ENCODE results near the gene CEP70. TPM values are rescaled to one million over a fixed set of nuclear protein-coding genes. Genes with fewer than 3 reads are reported as not detected.

Gene CEP70
- total and polyA plus RNA-seq, 10 of the 15 experiments (the other 5 are each of a cell fraction or from before 2014, with no cell fraction given) = 1.4 to 9.3 (median 2.2) TPM

DNA sequence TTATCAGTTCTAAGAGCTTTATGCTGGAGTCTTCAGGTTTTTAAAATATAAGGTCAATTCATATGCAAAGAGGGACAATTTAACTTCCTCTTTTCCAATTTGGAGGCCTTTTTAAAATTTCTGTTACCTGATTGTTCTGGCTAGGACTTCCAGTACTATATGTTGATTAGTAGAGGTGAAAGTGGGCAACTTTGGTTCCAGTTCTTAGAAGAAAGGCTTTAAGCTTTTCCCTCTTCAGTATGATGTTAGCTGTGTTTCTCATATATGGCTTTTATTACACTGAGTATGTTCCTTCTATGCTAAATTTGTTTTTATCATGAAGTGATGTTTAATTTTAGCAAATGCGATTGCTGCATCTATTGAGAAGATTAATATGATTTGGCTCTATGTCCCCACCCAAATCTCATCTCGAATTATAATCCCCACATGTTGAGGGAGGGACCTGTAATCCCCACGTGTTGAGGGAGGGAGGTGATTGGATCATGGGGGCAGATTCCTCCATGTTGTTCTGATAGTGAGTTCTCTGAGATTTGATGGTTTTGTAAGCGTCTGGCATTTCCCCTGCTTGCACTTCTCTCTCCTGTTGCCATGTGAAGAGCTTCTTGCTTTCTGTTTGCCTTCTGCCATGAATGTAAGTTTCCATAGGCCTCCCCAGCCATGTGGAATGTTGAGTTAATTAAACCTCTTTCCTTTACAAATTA is 48.3 kb upstream of the CEP70 start:
- Histone ChIP-seq H3K27ac (ENCODE audit: control insufficient read depth, insufficient read depth) (no peak overlapping the region), H3K27me3 (replicated peaks in 1 of 2; ENCODE audit: control insufficient read depth in 2 of 2, insufficient read depth in 2 of 2, low read length in 1 of 2) (no peaks in the 10 kb centered on the region), H2AFZ (ENCODE audit: control insufficient read depth, low read depth, low read length) (no peak overlapping the region), H3K9ac (ENCODE audit: control insufficient read depth, insufficient read depth, low read length) (no peak overlapping the region), H3K4me3 (no peak overlapping the region), H3K9me3 (replicated peaks; ENCODE audit: control insufficient read depth, insufficient read depth, low read length) (peaks cover 3% of the 10 kb centered on the region), H3K4me1 (ENCODE audit: control insufficient read depth, insufficient read depth, low read length) (no peaks in the 10 kb centered on the region), H3K4me2 (ENCODE audit: control insufficient read depth, insufficient read depth) (no peak overlapping the region), H3K36me3 (ENCODE audit: control insufficient read depth in 2 of 2, insufficient read depth in 2 of 2, low read length in 1 of 2) (no peaks in the 10 kb centered on the region), H3K79me2 (ENCODE audit: control insufficient read depth, insufficient read depth, low read length) (no peaks in the 10 kb centered on the region), H4K20me1 (ENCODE audit: control insufficient read depth, insufficient read depth) (no peaks in the 10 kb centered on the region)
- in situ Hi-C loops (cut with MboI) = no loop called here
- no TSS peak for BruUV-seq (replicated peaks)
- WGBS (ENCODE audit: insufficient coverage, insufficient replicate concordance, low lambda C conversion rate, missing lambda C conversion rate) = 69% methylated on average over 4 of the region's 4 CpGs
- no peak for ATAC-seq
- no peak for FAIRE-seq
- DNase-seq (ENCODE audit: low read depth, low spot score) = no peak
- ChIA-PET SMC1A (ENCODE audit: uncharacterized antibody, unreplicated experiment) (interaction anchor here (0.9 kb wide), 1 partner anchor 10 kb away, joined by 3 read pairs; no protein-coding TSS in a partner anchor), CTCF (interaction anchor here (0.8 to 1.2 kb wide), 2 partner anchors 12 to 19 kb away, joined by 3 read pairs; no protein-coding TSS in a partner anchor), POLR2A (no interaction called here), RAD21 (ENCODE audit: unreplicated experiment) (no interaction called here)
- intact Hi-C loops (cut with micrococcal nuclease; ENCODE audit: unreplicated experiment) = no loop called here
- TF ChIP-seq RAD51 (IDR thresholded peaks at IDR 0.05) = no peak
- TF ChIP-seq BHLHE40 (IDR thresholded peaks at IDR 0.05; ENCODE audit: borderline replicate concordance in 1 of 2, low read depth in 2 of 2, low read length in 1 of 2) = no peak
- TF ChIP-seq ETV6 (conservative IDR thresholded peaks at IDR 0.05 in 1 of 2, IDR thresholded peaks at IDR 0.05 in 1 of 2; ENCODE audit: borderline replicate concordance in 1 of 2, low read depth in 1 of 2) = no peak
- TF ChIP-seq, protein P1, sequence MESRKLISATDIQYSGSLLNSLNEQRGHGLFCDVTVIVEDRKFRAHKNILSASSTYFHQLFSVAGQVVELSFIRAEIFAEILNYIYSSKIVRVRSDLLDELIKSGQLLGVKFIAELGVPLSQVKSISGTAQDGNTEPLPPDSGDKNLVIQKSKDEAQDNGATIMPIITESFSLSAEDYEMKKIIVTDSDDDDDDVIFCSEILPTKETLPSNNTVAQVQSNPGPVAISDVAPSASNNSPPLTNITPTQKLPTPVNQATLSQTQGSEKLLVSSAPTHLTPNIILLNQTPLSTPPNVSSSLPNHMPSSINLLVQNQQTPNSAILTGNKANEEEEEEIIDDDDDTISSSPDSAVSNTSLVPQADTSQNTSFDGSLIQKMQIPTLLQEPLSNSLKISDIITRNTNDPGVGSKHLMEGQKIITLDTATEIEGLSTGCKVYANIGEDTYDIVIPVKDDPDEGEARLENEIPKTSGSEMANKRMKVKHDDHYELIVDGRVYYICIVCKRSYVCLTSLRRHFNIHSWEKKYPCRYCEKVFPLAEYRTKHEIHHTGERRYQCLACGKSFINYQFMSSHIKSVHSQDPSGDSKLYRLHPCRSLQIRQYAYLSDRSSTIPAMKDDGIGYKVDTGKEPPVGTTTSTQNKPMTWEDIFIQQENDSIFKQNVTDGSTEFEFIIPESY (IDR thresholded peaks at IDR 0.05) = no peak
- TF ChIP-seq, protein P2, sequence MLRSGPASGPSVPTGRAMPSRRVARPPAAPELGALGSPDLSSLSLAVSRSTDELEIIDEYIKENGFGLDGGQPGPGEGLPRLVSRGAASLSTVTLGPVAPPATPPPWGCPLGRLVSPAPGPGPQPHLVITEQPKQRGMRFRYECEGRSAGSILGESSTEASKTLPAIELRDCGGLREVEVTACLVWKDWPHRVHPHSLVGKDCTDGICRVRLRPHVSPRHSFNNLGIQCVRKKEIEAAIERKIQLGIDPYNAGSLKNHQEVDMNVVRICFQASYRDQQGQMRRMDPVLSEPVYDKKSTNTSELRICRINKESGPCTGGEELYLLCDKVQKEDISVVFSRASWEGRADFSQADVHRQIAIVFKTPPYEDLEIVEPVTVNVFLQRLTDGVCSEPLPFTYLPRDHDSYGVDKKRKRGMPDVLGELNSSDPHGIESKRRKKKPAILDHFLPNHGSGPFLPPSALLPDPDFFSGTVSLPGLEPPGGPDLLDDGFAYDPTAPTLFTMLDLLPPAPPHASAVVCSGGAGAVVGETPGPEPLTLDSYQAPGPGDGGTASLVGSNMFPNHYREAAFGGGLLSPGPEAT (IDR thresholded peaks at IDR 0.05; ENCODE audit: low read depth) = no peak
- no peak for TF ChIP-seq MTA3 (IDR thresholded peaks at IDR 0.05; ENCODE audit: borderline replicate concordance, low read length)
- no peak for TF ChIP-seq HCFC1 (IDR thresholded peaks at IDR 0.05; ENCODE audit: low read length)
- TF ChIP-seq RAD21 (IDR thresholded peaks at IDR 0.05; ENCODE audit: insufficient read depth, low read depth, low read length) = no peak
- TF ChIP-seq EGR1 (IDR thresholded peaks at IDR 0.05; ENCODE audit: borderline replicate concordance in 1 of 2, low read depth in 2 of 2, low read length in 2 of 2) = no peak
- TF ChIP-seq SUPT20H (IDR thresholded peaks at IDR 0.05; ENCODE audit: borderline replicate concordance, control insufficient read depth, low read depth, low read length) = no peak
- TF ChIP-seq, protein P3, sequence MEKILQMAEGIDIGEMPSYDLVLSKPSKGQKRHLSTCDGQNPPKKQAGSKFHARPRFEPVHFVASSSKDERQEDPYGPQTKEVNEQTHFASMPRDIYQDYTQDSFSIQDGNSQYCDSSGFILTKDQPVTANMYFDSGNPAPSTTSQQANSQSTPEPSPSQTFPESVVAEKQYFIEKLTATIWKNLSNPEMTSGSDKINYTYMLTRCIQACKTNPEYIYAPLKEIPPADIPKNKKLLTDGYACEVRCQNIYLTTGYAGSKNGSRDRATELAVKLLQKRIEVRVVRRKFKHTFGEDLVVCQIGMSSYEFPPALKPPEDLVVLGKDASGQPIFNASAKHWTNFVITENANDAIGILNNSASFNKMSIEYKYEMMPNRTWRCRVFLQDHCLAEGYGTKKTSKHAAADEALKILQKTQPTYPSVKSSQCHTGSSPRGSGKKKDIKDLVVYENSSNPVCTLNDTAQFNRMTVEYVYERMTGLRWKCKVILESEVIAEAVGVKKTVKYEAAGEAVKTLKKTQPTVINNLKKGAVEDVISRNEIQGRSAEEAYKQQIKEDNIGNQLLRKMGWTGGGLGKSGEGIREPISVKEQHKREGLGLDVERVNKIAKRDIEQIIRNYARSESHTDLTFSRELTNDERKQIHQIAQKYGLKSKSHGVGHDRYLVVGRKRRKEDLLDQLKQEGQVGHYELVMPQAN (conservative IDR thresholded peaks at IDR 0.05) = no peak
- TF ChIP-seq, protein P4, sequence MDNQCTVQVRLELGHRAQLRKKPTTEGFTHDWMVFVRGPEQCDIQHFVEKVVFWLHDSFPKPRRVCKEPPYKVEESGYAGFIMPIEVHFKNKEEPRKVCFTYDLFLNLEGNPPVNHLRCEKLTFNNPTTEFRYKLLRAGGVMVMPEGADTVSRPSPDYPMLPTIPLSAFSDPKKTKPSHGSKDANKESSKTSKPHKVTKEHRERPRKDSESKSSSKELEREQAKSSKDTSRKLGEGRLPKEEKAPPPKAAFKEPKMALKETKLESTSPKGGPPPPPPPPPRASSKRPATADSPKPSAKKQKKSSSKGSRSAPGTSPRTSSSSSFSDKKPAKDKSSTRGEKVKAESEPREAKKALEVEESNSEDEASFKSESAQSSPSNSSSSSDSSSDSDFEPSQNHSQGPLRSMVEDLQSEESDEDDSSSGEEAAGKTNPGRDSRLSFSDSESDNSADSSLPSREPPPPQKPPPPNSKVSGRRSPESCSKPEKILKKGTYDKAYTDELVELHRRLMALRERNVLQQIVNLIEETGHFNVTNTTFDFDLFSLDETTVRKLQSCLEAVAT (IDR thresholded peaks at IDR 0.05) = no peak
- TF ChIP-seq, protein P5, sequence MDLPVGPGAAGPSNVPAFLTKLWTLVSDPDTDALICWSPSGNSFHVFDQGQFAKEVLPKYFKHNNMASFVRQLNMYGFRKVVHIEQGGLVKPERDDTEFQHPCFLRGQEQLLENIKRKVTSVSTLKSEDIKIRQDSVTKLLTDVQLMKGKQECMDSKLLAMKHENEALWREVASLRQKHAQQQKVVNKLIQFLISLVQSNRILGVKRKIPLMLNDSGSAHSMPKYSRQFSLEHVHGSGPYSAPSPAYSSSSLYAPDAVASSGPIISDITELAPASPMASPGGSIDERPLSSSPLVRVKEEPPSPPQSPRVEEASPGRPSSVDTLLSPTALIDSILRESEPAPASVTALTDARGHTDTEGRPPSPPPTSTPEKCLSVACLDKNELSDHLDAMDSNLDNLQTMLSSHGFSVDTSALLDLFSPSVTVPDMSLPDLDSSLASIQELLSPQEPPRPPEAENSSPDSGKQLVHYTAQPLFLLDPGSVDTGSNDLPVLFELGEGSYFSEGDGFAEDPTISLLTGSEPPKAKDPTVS (IDR thresholded peaks at IDR 0.05; ENCODE audit: low read depth, low read length) = no peak

All from GM12878 (cell line).